GM12892 (cell line): ENCODE data around the gene RGPD3.

ENCODE experiments used
- DNase-seq: peaks from one replicate; pipeline ENCODE4 v3.0.0; 2011; ENCODE audit not compliant: insufficient read length
- FAIRE-seq: peaks from 2 replicates; lab custom pipeline; 2011; peaks lifted over from hg19 to GRCh38; lab: Jason Lieb, UNC
- POLR2A ChIP-seq: IDR thresholded peaks from 2 replicates; pipeline ENCODE4 v1.6.1; 2011; ENCODE audit warnings: low read depth, low read length, control low read depth
- POLR2AphosphoS5 ChIP-seq: IDR thresholded peaks from 2 replicates; pipeline ENCODE4 v1.6.1; 2011; ENCODE audit warnings: low read depth, low read length, control low read depth
- TAF1 ChIP-seq: IDR thresholded peaks from 2 replicates; pipeline ENCODE4 v1.6.1; 2011; ENCODE audit warnings: low read depth, mild to moderate bottlenecking, control low read depth, low read length, borderline replicate concordance

RGPD3 gene

DNA sequence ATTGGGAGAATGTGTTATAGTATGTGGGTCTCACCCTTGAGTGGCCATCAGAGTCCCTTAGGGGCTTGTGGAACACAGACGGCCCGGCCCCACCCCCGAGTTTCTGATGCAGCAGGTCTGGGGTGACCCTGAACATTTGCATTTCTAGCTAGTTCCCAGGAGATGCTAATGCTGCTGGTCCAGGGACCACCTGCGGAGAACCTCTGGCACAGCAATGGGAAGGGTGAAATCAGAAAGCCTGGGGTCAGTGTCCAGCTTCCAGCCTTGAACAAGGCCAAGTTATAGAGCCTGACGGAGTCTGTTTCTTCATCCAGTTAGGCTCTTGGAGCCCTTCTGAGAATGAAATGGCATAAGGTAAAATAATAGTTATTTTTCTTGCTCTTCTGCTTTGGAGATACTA is 126.5 kb downstream of the RGPD3 start:
- FAIRE-seq (no peak), DNase-seq (no peak)
- TF ChIP-seq TAF1 (no peak), POLR2AphosphoS5 (no peak), POLR2A (no peak)
